GM23248 (cell line): ENCODE results near the gene ZSCAN30.

Experiments
- EZH2 ChIP-seq: fragments of 200-600 bp; sonication (generic); IDR thresholded peaks from 2 replicates; pipeline ENCODE4 v1.6.1; 2018; ENCODE audit warnings: antibody characterized with exemption, mild to moderate bottlenecking; ENCODE audit not compliant: insufficient read depth, poor library complexity, severe bottlenecking
- EZH2phosphoT487 ChIP-seq: fragments of 200-600 bp; sonication (generic); IDR thresholded peaks from 2 replicates; pipeline ENCODE4 v1.6.1; 2018; ENCODE audit warnings: antibody characterized with exemption, moderate library complexity, mild to moderate bottlenecking, low read depth; ENCODE audit not compliant: insufficient read depth

DNA sequence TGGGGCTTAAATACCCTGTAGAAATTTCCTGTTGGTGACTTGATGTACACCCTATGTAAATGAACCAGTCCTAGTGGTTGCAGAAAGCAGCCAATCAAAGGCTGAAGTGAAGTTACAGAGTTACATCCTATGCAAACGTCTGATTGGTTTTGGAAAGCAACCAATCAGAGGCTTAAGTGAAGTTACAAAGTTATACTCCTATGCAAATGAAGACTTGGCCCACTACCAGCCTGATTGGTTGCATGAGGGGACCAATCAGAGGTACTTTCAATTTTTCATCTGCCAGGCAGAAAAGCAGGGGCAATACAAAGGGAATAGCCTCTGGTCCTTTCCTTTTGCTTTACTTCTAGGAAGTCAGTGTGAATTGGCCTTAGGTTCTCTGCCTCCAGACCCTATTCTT is 62.8 kb downstream of the ZSCAN30 start:
- no peak for TF ChIP-seq EZH2
- TF ChIP-seq EZH2phosphoT487 = no peak
